GM21619 (cell line): Measurements from ENCODE around the gene FBXW7.

Experiments used
- ATAC-seq: cut with Tn5 transposase; IDR thresholded peaks from one replicate; pipeline ENCODE4 v1.9.1; 2021; ENCODE audit not compliant: unreplicated experiment

The FBXW7 gene

DNA sequence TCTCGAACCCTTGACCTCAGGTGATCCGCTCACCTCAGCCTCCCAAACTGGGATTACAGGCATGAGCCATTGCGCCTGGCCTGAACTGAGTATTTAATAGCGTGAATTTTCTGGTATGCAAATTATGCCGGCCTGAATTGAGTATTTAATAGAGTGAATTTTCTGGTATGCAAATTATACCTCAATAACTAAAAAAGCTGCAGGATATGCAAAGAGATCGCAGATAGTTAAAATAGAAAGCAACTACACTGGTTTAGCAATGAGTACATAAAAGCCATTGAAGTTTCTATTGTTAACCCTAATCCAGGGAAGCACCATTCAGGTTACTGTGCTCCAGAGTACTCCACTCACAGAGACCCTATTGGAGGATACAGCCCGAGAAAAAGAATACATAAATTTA, 22.8 kb downstream of the FBXW7 start:
- ATAC-seq: no peak

DNA sequence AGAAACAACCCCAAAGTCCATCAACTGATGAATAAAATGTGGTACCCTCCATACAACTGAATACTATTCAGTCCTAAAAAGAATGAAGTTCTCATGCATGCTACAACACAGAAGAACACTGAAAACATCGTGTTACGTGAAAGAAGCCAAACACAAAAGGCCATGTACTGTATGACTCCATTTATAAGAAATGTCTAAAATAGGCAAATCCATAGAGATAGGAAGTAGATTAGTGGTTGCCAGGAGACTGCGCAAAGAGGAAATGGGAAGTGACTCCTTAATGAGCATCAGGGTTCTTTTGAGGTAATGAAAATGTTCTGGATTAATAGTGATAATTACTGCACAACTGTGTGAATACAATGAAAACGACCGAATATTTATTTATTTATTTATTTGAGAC, 23.4 kb downstream of the FBXW7 start:
- ATAC-seq: no peak

DNA sequence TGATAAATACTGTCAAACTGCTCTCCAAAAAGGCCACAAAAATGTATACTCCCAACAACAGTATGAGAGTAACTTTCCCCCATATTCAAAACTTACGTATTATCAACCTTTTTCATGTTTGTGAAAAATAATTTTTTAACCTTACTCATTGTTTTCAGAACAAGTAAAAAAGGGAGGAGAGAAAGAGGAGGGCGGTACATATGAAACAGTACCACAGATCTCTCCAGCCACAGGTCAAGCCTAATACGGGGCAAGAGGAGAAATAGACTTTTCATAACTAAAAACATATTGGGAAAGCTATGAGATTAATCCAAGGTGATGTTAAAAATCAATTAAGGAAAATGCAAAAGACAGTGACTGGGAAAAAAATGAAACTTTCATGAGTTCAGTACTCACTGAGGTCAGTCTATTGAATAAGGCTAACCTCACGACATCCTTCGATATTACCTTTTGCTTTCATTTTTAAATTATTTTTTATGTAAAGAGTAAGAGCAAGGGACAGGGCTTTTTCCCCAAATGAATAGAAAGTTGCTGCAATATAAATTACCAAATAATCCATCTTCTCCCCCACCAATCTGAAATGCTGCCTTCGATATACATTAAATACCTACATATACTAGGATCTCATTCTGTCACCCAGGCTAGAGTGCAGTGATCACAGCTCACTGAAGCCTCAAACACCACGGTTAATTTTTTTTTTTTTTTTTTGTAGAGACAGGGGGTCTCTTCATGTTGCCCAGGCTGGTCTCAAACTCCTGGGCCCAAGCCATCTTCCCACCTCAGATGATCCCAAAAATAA, 25.3 kb downstream of the FBXW7 start:
- ATAC-seq: peak; percentile 43

DNA sequence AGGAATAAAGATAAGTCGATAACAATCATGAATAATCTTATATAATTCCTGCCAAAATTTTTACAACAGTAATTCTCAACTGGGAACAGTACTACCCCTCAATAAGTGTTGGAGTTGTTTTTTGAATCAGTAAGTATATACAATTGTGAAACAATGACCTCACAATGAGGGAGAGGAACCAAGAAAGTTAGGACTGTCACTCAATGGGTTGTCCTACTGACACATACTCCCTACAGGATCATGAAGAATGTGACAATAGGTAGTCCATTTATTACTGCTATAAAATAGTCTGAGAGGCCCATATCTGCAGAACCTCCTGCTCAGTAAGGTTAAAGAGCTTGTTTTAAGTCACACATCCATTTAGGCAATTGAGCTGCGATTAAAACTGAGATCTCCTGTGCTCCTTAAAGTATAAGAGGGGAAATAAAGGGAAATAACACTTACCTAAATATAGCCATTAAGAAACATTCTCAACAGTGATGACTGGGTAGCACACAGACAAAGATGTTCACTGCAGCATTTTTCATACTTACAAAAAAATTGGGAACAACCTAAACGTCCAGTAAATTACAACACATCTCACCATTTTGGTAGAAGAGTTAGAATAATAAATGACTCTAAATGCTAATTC, 26.2 kb downstream of the FBXW7 start:
- no peak for ATAC-seq

DNA sequence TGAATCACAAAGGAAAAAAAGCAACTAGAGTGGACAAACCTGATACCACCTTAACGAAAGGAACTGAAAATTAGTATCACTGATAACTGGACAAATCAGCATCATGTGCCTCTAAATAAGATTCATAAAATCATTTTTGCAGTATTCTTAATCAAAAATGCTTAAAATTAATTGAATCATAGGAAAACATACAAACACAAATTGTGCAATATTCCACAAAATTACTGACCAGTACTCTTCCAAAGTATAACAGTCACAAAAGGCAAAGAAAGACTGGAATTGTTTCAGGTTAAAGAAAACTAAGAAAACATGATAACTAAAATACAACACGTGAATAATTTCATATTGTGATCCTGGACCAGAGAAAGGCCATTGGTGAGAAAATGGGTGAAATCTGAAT, 27.1 kb downstream of the FBXW7 start:
- no peak for ATAC-seq

DNA sequence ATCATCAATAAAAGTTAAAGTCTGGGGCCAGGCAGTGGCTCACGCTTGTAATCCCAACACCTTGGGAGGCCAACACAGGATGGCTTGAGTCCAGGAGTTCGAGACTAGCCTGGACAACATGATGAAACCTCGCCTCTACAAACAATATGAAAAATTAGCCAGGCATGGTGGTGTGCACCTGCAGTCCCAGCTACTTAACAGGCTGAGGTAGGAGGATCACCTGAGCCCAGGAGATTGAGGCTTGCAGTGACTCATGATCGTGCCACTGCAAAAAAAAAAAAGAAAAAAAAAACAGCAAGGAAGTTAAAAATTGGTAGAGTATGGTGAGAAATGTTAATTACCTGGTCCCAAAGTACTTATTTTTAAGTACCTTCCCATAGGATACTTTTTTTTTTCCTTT, 27.5 kb downstream of the FBXW7 start:
- ATAC-seq: no peak

DNA sequence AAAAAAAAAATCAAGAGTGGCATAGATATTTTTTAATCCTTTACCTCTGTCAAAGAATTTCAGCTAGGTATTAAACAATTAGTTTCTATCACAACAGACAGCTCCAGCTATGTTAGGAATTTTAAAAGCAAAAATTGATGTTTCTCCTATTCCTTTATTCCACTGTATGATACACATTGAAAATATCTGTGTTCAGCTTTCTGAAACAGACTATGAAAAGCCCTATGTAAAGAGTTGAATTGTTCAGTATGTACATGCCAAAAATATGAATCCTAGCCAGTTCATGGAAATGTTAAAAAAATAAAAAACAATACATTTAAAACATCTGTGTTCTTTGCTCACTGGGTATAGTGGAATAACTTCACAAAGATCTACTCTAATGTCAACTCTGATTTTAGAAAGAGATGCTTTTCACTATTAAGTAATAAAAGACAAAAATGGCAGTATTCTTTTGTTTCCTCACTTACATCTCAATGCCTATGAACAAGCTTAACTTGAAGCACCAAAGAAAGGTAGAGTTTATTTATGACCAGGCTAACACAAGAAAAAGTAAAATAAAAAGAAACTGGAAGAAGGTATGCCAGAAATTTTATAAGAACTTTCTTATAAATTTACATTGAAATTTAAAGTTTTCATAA, 32.1 kb downstream of the FBXW7 start:
- no peak for ATAC-seq

DNA sequence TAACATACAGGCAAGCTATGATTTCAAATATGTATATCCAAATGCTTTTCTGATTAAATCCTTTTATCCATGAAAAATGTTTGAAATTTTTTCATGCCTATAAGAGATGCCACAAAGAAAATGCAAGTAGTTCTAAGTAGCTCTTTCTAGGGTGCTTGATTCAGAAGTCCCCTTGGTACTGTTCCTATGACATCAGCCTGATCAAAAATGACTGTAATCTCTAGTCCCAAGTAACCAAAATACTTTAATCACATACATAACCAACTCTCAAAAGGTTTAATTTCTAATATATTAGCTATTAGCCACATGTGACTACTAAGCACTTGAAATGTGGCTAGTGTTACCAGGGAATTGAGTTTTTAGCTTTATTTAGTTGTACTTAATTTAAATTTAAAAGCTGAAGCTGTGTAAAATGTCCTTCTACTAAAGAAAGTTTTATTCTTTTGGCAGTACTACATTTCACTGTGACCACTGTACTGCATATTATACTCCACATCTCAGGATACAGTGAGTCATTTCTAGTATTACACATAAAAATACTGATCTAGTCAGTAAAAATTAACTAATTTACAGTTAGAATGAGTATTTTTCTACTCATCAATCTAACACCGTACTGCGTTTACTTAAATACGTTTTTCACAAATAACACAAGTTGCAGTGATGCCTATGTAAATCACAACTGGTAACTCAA, 33.9 kb downstream of the FBXW7 start:
- no peak for ATAC-seq

DNA sequence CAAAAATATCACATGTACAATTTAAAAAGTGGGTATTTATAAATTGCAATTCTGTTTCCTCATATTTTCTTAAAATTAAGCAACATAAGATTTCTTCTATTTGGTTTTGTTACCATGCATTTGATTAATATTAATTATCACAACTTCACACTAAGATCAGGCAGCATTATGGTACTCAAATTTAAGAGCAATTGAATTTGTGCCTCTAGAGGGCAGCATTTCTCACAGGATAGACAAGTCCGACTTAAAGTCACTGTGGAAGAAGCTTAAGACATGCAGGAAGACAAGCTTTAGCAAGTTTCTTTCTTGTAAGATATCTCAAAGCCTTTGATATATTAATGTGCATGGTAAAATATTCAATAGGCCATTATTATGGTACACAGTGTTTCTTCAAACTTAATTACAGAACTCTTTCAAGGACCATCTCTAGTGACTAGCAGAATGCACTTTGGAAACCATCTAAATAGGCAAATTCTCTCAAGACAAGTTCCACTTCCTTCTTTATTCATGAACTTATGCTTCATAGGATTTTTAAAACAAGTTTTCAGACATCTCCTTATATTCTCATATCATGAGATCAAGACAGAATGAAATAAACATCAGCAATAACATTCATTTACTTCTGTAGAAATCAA, 35.0 kb downstream of the FBXW7 start:
- peak; percentile 42 for ATAC-seq

DNA sequence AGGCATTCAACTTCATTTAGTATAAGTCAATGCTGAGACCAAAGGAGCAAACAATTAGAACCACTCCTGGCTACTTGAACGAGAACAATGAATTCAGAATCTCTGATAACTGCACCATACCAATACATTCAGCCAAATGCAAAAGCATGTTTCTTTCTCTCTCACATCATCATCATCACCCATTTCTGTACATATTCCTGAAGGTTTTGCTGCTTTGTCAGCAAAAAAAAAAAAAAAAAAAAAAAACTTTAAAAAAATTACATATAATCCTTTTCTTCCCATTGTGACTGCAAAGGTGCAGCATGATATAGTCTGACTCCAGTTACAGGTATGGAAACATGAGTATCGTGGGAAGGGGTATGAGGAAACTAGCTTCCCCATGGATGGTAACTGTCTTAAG, 35.6 kb downstream of the FBXW7 start:
- no peak for ATAC-seq

DNA sequence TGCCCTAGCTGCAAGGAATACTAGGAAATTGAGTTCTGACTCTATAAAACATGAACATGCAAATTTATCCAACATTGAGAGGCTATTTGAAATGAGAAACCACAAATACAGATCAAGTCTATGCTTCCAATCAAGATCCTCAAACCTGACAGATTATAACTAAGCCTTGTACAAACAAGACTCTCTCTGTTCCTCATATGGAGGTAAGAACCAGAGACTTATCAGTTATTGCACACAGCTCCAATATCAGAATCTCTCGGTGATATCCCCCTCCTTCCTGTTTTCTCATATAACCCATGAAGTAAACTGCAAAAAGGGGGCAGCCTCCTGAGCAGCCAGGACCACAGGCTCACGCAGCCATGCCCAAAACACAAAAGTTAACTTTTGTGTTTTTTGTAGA, 36.5 kb downstream of the FBXW7 start:
- no peak for ATAC-seq

DNA sequence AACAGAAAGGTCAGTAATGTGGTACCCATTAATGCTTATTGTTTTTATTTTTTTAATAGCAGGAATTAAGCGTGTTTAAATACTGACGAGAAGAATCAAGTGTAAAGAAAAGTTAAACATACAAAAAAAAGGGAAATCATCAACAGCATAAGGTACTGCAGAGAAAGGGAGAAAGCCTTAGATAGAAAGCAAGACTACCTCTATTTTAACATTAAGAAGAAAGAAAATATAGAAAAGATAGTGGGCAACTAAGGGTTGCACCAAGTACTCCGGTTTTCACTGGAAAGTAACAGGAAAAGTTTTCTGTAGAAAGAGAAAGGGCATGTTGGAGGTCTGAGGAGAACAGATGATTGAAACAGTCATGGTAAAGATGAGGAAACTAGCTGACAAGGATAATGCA, 41.9 kb downstream of the FBXW7 start:
- no peak for ATAC-seq

DNA sequence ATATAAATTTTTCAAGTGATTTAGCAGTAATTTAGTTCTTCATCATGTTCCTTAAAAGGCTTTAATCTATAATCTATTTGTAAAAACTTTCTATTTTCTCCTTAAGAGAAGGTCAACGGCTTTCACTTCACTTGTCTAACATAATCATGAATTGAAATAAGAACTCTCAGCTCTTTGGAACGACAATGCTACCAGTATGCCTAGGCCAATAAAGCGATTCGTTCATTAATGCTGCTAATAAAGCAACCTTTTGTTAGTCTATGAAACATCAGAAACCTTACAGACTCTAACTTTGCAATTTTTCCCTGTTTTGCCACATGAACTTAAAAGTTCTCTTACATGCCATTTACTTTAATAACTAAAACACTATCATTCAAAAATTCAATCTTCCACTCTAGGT, 47.6 kb downstream of the FBXW7 start:
- no peak for ATAC-seq

DNA sequence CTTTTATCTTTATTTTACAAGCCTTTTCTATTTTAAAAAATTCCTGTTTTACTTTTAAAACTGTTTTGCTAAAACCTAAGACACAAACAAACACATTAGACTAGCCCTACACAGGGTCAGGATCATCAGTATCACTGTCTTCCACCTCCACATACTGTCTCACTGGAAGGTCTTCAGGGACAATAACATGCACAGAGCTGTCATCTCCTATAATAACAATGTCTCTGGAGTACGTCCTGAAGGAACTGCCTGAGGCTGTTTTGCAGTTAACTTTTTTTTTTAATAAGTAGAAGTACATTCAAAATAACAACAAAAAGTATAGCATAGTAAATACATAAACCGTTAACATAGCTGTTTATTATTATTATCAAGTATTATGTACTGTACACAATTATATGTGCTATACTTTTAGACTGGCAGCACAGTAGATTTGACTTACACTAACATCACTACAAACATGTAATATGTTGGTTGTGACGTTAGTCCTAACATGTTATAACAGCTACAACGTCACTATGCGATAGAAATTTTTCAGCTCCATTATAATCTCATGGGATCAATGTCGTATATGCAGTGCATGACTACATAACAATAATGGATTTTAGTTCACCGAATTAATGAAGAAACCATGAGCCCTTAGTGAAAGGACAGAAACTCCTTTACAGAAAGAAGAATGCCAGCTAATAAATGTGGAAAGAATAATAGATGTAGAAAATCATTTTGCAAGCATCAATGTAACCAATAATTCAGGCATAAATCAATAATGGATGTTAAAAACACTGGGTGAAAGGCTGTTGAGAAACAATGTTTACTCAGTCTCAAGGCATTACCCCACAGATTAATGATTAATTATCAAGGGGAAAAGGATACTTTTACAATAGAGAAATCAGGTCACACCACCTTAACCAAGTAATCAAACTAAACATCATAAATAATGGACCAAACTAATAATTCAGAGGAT, 49.2 kb downstream of the FBXW7 start:
- ATAC-seq: no peak

DNA sequence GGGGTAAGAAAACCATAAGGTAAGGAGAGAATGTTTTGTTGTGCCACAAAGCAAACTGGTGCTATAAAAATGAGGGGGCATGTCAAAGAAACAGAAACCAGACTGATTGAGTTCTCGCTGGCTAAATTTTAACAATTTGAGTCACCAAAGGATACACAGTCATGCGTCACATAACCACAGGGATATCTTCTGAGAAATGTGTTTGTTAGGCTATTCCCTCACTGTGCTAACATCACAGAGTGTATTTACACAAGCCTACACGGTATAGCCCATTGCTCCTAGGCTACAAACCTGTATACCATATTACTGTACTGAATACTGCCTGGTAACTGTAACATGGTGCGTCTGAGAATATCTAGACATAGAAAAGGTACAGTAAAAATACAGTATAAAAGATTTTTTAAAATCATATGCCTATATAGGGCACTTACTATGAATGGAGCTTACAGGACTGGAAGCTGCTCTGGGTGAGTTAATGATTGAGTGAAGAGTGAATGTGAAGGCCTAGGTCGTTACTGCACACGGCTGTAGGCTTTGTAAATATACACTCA, 50.1 kb downstream of the FBXW7 start:
- peak; percentile 97 for ATAC-seq

DNA sequence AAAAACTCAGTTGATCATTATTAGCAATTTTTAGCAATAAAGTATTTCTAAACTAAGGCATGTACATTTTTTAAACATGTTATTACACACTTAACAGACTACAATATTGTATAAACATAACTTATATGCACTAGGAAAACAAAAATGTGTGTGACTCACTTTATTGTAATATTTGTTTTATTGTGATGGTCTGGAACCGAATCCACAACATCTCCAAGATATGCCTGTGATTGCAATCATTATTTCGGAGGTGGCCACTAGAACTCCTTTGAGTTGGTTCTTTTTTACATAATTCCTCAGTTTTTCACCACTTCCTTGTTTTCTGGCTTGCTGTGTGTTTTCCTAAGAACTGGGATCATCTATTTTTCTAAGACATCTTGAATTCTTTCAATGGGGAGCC, 53.7 kb downstream of the FBXW7 start:
- ATAC-seq: no peak

DNA sequence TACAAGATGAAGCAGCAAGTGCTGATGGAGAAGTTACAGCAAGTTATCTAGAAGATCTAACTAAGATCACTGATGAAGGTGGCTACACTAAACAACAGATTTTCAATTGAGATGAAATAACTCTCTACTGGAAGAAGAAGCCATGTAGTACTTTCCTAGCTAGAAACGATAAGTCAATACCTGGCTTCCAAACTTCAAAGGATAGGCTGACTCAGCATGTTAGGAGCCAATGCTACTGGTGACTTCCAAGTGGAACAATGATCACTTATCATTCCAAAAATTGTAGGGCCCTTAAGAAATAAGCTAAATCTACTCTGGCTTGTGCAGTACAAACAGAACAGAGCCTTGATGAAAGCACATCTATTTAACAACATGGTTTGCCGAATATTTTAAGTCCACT, 55.0 kb downstream of the FBXW7 start:
- no peak for ATAC-seq

DNA sequence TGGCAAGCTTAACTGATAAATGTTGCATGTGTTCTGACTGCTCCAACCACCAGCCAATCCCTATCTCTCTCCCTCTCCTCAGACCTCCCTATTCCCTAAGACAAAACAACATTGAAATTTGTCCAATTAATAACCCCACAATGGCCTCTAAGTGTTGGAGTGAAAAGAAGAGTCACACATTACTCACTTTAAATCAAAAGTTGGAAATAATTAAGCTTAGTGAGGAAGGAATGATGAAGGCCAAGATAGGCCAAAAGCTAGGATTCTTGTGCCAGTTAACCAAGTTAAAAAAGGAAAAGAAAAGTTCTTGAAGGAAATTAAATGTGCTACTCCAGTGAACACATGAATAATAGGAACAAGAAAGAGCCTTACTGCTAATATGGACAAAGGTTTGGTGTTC, 55.6 kb downstream of the FBXW7 start:
- ATAC-seq: no peak

DNA sequence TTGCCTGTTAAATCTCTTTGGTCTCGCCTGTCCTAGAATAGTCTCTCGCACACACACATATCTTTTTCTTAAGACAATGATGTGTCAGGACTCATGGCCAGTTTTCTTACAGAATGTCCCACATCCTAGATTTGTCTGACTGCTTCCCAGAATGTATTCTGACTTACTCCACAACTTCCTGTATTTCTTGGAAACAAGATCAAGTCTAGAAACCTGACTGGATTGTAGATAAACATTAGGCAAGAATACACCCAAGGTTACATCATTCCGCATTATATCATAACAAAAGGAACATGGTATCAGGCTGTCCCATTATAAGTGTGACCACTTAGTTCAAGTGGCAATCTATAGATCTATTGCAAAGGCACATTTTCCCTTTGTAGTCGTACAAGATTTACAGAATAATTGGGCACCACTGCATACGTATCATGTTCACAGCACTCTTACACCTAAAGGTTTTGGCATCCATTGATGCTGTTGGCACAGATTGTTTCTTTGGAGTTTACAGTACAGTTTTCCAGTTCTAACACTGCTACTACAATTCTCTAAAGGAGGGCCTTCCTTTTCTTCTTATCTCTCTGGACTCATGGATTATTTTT, 56.4 kb downstream of the FBXW7 start:
- no peak for ATAC-seq
